NCI-H446 treated with DMSO at 0.1 percent for 48 hours (cell line): ENCODE data around the gene CFAP100.

ENCODE experiments used
- DNase-seq: peaks from one replicate; lab custom pipeline; 2025; lab: John Stamatoyannopoulos, UW

CFAP100 gene

GRCh38 chr3:126402666-126403302 lies 8.1 kb downstream of the CFAP100 start:
- no peak for DNase-seq

GRCh38 chr3:126406389-126407296 lies 11.9 kb downstream of the CFAP100 start:
- no peak for DNase-seq

- DNase-seq = no peak
These were observed 12.8 kb downstream of the CFAP100 start for GRCh38 chr3:126407412-126408044.

GRCh38 chr3:126408099-126408498 lies 13.4 kb downstream of the CFAP100 start:
- no peak for DNase-seq

GRCh38 chr3:126412841-126413692 lies 18.4 kb downstream of the CFAP100 start:
- no peak for DNase-seq

- DNase-seq = no peak
These were observed 19.0 kb downstream of the CFAP100 start for GRCh38 chr3:126413693-126414080.

GRCh38 chr3:126414406-126414805 lies 19.7 kb downstream of the CFAP100 start:
- no peak for DNase-seq

- no peak for DNase-seq
These were observed 20.4 kb downstream of the CFAP100 start for GRCh38 chr3:126414961-126415660.

GRCh38 chr3:126415661-126416591 lies 21.2 kb downstream of the CFAP100 start:
- DNase-seq = no peak

- no peak for DNase-seq
These were observed 22.2 kb downstream of the CFAP100 start for GRCh38 chr3:126416943-126417342.

- DNase-seq = no peak
These were observed 22.8 kb downstream of the CFAP100 start for GRCh38 chr3:126417515-126417914.

GRCh38 chr3:126417981-126418530 lies 23.3 kb downstream of the CFAP100 start:
- no peak for DNase-seq

GRCh38 chr3:126418661-126419131 lies 24.0 kb downstream of the CFAP100 start:
- DNase-seq = no peak

- DNase-seq = no peak
These were observed 24.5 kb downstream of the CFAP100 start for GRCh38 chr3:126419151-126419703.

- DNase-seq = no peak
These were observed 25.4 kb downstream of the CFAP100 start for GRCh38 chr3:126419886-126420786.

GRCh38 chr3:126421573-126422119 lies 26.9 kb downstream of the CFAP100 start:
- no peak for DNase-seq

- no peak for DNase-seq
These were observed 27.4 kb downstream of the CFAP100 start for GRCh38 chr3:126422121-126422520.

- DNase-seq = no peak
These were observed 27.9 kb downstream of the CFAP100 start for GRCh38 chr3:126422571-126423091.
